OCI-LY7 (cell line): ENCODE measurements around the gene KLK12. TPM values are rescaled to one million over a fixed set of nuclear protein-coding genes. Genes with fewer than 3 reads are reported as not detected.

Experiments used
- BruUV-seq: library from RNA; stranded (reverse); fragments of 400-500 nt; replicated peaks from 2 replicates; lab custom pipeline; 2021; lab: Mats Ljungman, UMichigan
- CTCF ChIA-PET: fragments of 300-600 bp; sonication (Branson Sonifier 250); formaldehyde crosslinking; loops from one replicate; lab custom pipeline; 2022; ENCODE audit warnings: antibody characterized with exemption; ENCODE audit not compliant: unreplicated experiment; lab: Charles Lee
- POLR2A ChIA-PET: fragments of 300-600 bp; sonication (Branson Sonifier 250); formaldehyde crosslinking; loops from one replicate; lab custom pipeline; 2022; ENCODE audit warnings: antibody characterized with exemption; lab: Charles Lee
- DNase-seq: peaks from one replicate; pipeline ENCODE4 v3.0.0-alpha.2; 2015; ENCODE audit warnings: low spot score
- H2AFZ ChIP-seq: fragments of 200-600 bp; sonication (generic), shearing (Covaris generic); 2 replicates; pipeline ENCODE4 v1.6.1; 2014; ENCODE audit warnings: mild to moderate bottlenecking, antibody characterized with exemption, low read length, moderate library complexity
- H3K27ac ChIP-seq: fragments of 200-600 bp; sonication (generic); 2 replicates; pipeline ENCODE4 v1.5.1; 2014; ENCODE audit warnings: mixed run types, low read depth, mild to moderate bottlenecking, moderate library complexity, low read length, inconsistent platforms; ENCODE audit not compliant: poor library complexity, severe bottlenecking
- H3K36me3 ChIP-seq: fragments of 200-600 bp; sonication (generic); 2 replicates; pipeline ENCODE4 v1.6.1; 2014; ENCODE audit warnings: mild to moderate bottlenecking, antibody characterized with exemption, low read length, moderate library complexity, mixed read lengths; ENCODE audit not compliant: insufficient read depth
- H3K4me1 ChIP-seq: fragments of 200-600 bp; sonication (generic); 2 replicates; pipeline ENCODE4 v1.5.1; 2014; ENCODE audit warnings: mild to moderate bottlenecking, low read length; ENCODE audit not compliant: insufficient read depth, poor library complexity, severe bottlenecking
- H3K4me2 ChIP-seq: fragments of 200-600 bp; sonication (generic); 2 replicates; pipeline ENCODE4 v1.6.1; 2014; ENCODE audit warnings: mild to moderate bottlenecking, low read length
- H3K4me3 ChIP-seq: fragments of 200-600 bp; sonication (generic); 2 replicates; pipeline ENCODE4 v1.5.1; 2014; ENCODE audit warnings: mild to moderate bottlenecking, low read depth, low read length; ENCODE audit not compliant: poor library complexity, severe bottlenecking
- H3K79me2 ChIP-seq: fragments of 200-600 bp; sonication (generic); 2 replicates; pipeline ENCODE4 v1.6.1; 2016; ENCODE audit warnings: low read depth, mild to moderate bottlenecking, low read length, moderate library complexity, mixed read lengths; ENCODE audit not compliant: insufficient read depth
- H3K9me2 ChIP-seq: fragments of 200-600 bp; sonication (generic); 2 replicates; pipeline ENCODE4 v1.6.1; 2016; ENCODE audit warnings: mild to moderate bottlenecking, low read length, mixed read lengths; ENCODE audit not compliant: insufficient read depth
- H3K9me3 ChIP-seq: fragments of 200-600 bp; sonication (generic); 2 replicates; pipeline ENCODE4 v1.6.1; 2014; ENCODE audit warnings: mild to moderate bottlenecking, mixed run types, low read length, mixed read lengths
- H4K20me1 ChIP-seq: fragments of 200-600 bp; sonication (generic); 2 replicates; pipeline ENCODE4 v1.6.1; 2014; ENCODE audit warnings: mild to moderate bottlenecking, antibody characterized with exemption, low read length, moderate library complexity, mixed read lengths; ENCODE audit not compliant: insufficient read depth
- EZH2phosphoT487 ChIP-seq: fragments of 200-600 bp; sonication (generic); IDR thresholded peaks from 2 replicates; pipeline ENCODE4 v1.6.1; 2018; ENCODE audit warnings: low read depth, borderline replicate concordance, mild to moderate bottlenecking, mixed run types, antibody characterized with exemption, low read length, moderate library complexity, mixed read lengths
- intact Hi-C: fragments of 100-400 bp; cut with micrococcal nuclease; formaldehyde crosslinking; loops from one replicate; pipeline ENCODE4 v1.10.0; 2022; ENCODE audit not compliant: unreplicated experiment
- total RNA-seq, 2 experiments: library from RNA; depleted of rRNA in 1 of 2; stranded (reverse); fragments of >200 nt in 1 of 2; shearing (Covaris generic) in 1 of 2; gene quantifications; 2 replicates each; pipeline ENCODE4 v1.2.3, GENCODE V29; 2014 to 2022
- TF ChIP-seq, protein P1 (sequence below): fragments of 200-600 bp; sonication (generic); conservative IDR thresholded peaks from 2 replicates; pipeline ENCODE4 v1.5.1; 2014; ENCODE audit warnings: mild to moderate bottlenecking, antibody characterized with exemption, low read length, moderate library complexity, mixed read lengths

The KLK12 gene
- total RNA-seq, 2 experiments from 2014 or later, result not detected

DNA sequence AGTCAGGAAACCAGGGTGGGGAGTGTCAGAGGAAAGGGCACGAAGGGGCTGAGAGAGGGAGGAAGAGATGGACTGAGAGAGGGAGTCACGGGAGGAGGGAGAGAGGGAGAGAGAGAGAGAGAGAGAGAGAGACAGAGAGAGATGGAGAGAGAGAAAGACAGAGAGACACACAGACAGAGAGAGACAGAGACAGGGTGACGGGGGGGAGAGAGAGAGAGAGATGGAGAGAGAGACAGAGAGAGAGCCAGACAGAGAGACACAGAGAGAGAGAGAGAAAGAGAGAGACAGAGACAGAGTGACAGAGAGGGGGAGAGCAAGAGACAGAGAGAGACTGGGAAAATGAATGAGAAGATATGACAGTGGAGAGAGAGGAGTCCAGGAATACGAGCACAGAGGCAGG lies 48.4 kb upstream of the KLK12 start:
- no TSS peak for BruUV-seq
- POLR2A ChIA-PET, result no interaction called here

DNA sequence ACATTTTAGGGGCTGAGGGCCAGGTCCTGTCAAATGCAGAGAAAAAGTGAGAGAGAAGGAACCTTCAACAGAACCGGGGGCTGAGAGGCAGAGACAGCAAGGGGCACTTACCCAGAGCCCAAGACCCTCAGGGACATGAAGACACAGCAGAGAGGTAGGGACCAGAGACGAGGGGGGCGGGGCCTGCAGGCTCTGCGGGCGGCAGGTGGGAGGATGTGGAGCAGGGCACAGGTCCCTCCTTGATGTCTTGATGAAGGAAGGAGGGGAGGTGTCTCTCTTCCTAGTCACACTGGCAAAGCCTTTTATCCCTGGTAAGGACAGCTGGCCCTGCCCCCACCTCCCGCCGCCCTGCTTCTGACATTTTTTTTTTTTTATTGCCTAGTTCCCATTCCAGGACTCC lies 47.8 kb upstream of the KLK12 start, which contains the start of gene KLK14:
TSS of gene KLK14 (minus strand) at position 277 of the 400 bp plus-strand sequence. CDS start at position 4, 273 bp downstream.
- no peak for DNase-seq
- Histone ChIP-seq H3K4me2 (no peak within 1 kb of the TSS), H3K9me2 (no peaks in the 10 kb centered on the region), H3K4me1 (no peaks in the 10 kb centered on the region), H3K9me3 (no peaks in the 10 kb centered on the region), H3K79me2 (no peaks in the 10 kb centered on the region), H4K20me1 (no peaks in the 10 kb centered on the region), H2AFZ (no peak within 1 kb of the TSS), H3K27ac (no peak within 1 kb of the TSS), H3K36me3 (no peaks in the 10 kb centered on the region), H3K4me3 (no peak within 1 kb of the TSS)
- intact Hi-C loops, result no loop called here
- POLR2A ChIA-PET, result no interaction called here
- CTCF ChIA-PET, result no interaction called here
- no peak for TF ChIP-seq EZH2phosphoT487
- TF ChIP-seq, protein P1, sequence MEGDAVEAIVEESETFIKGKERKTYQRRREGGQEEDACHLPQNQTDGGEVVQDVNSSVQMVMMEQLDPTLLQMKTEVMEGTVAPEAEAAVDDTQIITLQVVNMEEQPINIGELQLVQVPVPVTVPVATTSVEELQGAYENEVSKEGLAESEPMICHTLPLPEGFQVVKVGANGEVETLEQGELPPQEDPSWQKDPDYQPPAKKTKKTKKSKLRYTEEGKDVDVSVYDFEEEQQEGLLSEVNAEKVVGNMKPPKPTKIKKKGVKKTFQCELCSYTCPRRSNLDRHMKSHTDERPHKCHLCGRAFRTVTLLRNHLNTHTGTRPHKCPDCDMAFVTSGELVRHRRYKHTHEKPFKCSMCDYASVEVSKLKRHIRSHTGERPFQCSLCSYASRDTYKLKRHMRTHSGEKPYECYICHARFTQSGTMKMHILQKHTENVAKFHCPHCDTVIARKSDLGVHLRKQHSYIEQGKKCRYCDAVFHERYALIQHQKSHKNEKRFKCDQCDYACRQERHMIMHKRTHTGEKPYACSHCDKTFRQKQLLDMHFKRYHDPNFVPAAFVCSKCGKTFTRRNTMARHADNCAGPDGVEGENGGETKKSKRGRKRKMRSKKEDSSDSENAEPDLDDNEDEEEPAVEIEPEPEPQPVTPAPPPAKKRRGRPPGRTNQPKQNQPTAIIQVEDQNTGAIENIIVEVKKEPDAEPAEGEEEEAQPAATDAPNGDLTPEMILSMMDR, result no peak
- no TSS peak for BruUV-seq

More for the DNA sequence above, 48.4 kb upstream of the KLK12 start:
- intact Hi-C loops, result no loop called here
- CTCF ChIA-PET, result no interaction called here
- Histone ChIP-seq H3K4me3 (no peak overlapping the region), H3K9me2 (no peaks in the 10 kb centered on the region), H3K4me1 (no peaks in the 10 kb centered on the region), H3K4me2 (no peak overlapping the region), H3K27ac (no peak overlapping the region), H3K9me3 (no peaks in the 10 kb centered on the region), H3K36me3 (no peaks in the 10 kb centered on the region), H3K79me2 (no peaks in the 10 kb centered on the region), H4K20me1 (no peaks in the 10 kb centered on the region), H2AFZ (no peak overlapping the region)
- no peak for DNase-seq
- TF ChIP-seq, protein P1, result no peak
- no peak for TF ChIP-seq EZH2phosphoT487

DNA sequence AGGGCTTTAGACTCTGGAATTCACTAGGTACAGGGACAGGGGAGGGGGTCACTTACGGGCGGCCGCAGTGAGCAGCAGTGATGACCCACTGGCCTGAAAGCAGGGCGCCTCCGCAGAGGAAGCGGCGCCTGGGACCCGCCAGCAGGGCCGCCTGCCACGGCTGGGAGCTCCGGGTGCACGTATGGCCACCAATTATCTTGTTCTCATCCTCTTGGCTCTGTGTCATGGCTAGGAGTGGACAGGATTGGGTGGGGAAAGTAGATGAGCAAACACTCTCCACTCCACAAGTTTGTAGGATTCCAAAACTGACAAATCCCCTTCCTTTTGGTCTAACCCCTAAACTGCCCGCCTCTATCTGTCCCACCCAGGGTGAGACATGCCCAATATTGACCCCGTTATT lies 46.7 kb upstream of the KLK12 start:
- no peak overlapping the region for H3K4me3 ChIP-seq
- no peaks in the 10 kb centered on the region for H3K9me3 ChIP-seq
- H3K4me1 ChIP-seq, result no peaks in the 10 kb centered on the region
- BruUV-seq, result no TSS peak
- intact Hi-C loops, result no loop called here
- DNase-seq, result no peak
- H3K79me2 ChIP-seq, result no peaks in the 10 kb centered on the region
- H4K20me1 ChIP-seq, result no peaks in the 10 kb centered on the region
- POLR2A ChIA-PET, result no interaction called here
- H3K36me3 ChIP-seq, result no peaks in the 10 kb centered on the region
- TF ChIP-seq, protein P1, result no peak
- TF ChIP-seq EZH2phosphoT487, result no peak
- H3K27ac ChIP-seq, result no peak overlapping the region
- CTCF ChIA-PET, result no interaction called here
- no peak overlapping the region for H3K4me2 ChIP-seq
- no peaks in the 10 kb centered on the region for H3K9me2 ChIP-seq
- no peak overlapping the region for H2AFZ ChIP-seq
